HEK293 (cell line): Measurements from ENCODE around the gene CUL9.

Source experiments
- EGR2 ChIP-seq: fragments of 450-650 bp; formaldehyde crosslinking; IDR thresholded peaks from 2 replicates; pipeline ENCODE4 v1.5.1; 2016; ENCODE audit warnings: low read depth, missing biosample characterization, missing genetic modification characterization
- KLF17 ChIP-seq: fragments of 450-650 bp; formaldehyde crosslinking; IDR thresholded peaks from 2 replicates; pipeline ENCODE4 v1.5.1; 2016; ENCODE audit warnings: missing biosample characterization, missing genetic modification characterization
- MZF1 ChIP-seq: fragments of 450-650 bp; formaldehyde crosslinking; IDR thresholded peaks from 2 replicates; pipeline ENCODE4 v1.5.1; 2017; ENCODE audit warnings: missing biosample characterization, missing genetic modification characterization, borderline replicate concordance
- PATZ1 ChIP-seq: fragments of 450-650 bp; formaldehyde crosslinking; IDR thresholded peaks from 2 replicates; pipeline ENCODE4 v1.5.1; 2016; ENCODE audit warnings: missing biosample characterization, missing genetic modification characterization
- PRDM6 ChIP-seq: fragments of 450-650 bp; formaldehyde crosslinking; IDR thresholded peaks from 2 replicates; pipeline ENCODE4 v1.5.1; 2017; ENCODE audit warnings: missing biosample characterization, missing genetic modification characterization
- REPIN1 ChIP-seq: fragments of 450-650 bp; formaldehyde crosslinking; IDR thresholded peaks from 2 replicates; pipeline ENCODE4 v1.5.1; 2017; ENCODE audit warnings: missing biosample characterization, missing genetic modification characterization, low read depth
- SALL2 ChIP-seq: fragments of 450-650 bp; formaldehyde crosslinking; IDR thresholded peaks from 2 replicates; pipeline ENCODE4 v1.5.0; 2017; ENCODE audit warnings: missing biosample characterization, mild to moderate bottlenecking, missing genetic modification characterization, borderline replicate concordance
- WT1 ChIP-seq: fragments of 450-650 bp; formaldehyde crosslinking; IDR thresholded peaks from 2 replicates; pipeline ENCODE4 v1.5.1; 2016; ENCODE audit warnings: missing biosample characterization, missing genetic modification characterization
- ZBTB44 ChIP-seq: fragments of 450-650 bp; IDR thresholded peaks from 2 replicates; pipeline ENCODE4 v1.5.1; 2018; ENCODE audit warnings: missing biosample characterization, mild to moderate bottlenecking, missing genetic modification characterization
- ZBTB6 ChIP-seq: fragments of 450-650 bp; formaldehyde crosslinking; IDR thresholded peaks from 2 replicates; pipeline ENCODE4 v1.5.1; 2017; ENCODE audit warnings: missing biosample characterization, missing genetic modification characterization
- ZFHX2 ChIP-seq: fragments of 450-650 bp; formaldehyde crosslinking; conservative IDR thresholded peaks from 2 replicates; pipeline ENCODE4 v1.5.1; 2016; ENCODE audit warnings: missing biosample characterization, missing genetic modification characterization
- ZFP69B ChIP-seq: fragments of 450-650 bp; formaldehyde crosslinking; IDR thresholded peaks from 2 replicates; pipeline ENCODE4 v1.5.1; 2016; ENCODE audit warnings: missing biosample characterization, missing genetic modification characterization
- ZNF10 ChIP-seq: fragments of 450-650 bp; formaldehyde crosslinking; IDR thresholded peaks from 2 replicates; pipeline ENCODE4 v1.5.1; 2017; ENCODE audit warnings: missing biosample characterization, missing genetic modification characterization
- ZNF146 ChIP-seq: fragments of 450-650 bp; formaldehyde crosslinking; IDR thresholded peaks from 2 replicates; pipeline ENCODE4 v1.5.1; 2016; ENCODE audit warnings: missing biosample characterization, missing genetic modification characterization
- ZNF148 ChIP-seq: fragments of 450-650 bp; formaldehyde crosslinking; IDR thresholded peaks from 2 replicates; pipeline ENCODE4 v1.5.0; 2017; ENCODE audit warnings: missing biosample characterization, missing genetic modification characterization, borderline replicate concordance
- ZNF157 ChIP-seq: fragments of 450-650 bp; formaldehyde crosslinking; IDR thresholded peaks from 2 replicates; pipeline ENCODE4 v1.5.1; 2016; ENCODE audit warnings: missing biosample characterization, missing genetic modification characterization
- ZNF341 ChIP-seq: fragments of 450-650 bp; formaldehyde crosslinking; IDR thresholded peaks from 2 replicates; pipeline ENCODE4; 2016; ENCODE audit warnings: low read depth, missing biosample characterization, missing genetic modification characterization
- ZNF398 ChIP-seq: fragments of 450-650 bp; formaldehyde crosslinking; IDR thresholded peaks from 2 replicates; pipeline ENCODE4 v1.5.1; 2017; ENCODE audit warnings: missing biosample characterization, missing genetic modification characterization
- ZNF449 ChIP-seq: fragments of 450-650 bp; formaldehyde crosslinking; IDR thresholded peaks from 2 replicates; pipeline ENCODE4 v1.5.1; 2017; ENCODE audit warnings: missing biosample characterization, mild to moderate bottlenecking, missing genetic modification characterization, moderate library complexity
- ZNF48 ChIP-seq: fragments of 450-650 bp; formaldehyde crosslinking; IDR thresholded peaks from 2 replicates; pipeline ENCODE4 v1.5.1; 2016; ENCODE audit warnings: missing biosample characterization, missing genetic modification characterization
- ZNF530 ChIP-seq: fragments of 450-650 bp; formaldehyde crosslinking; IDR thresholded peaks from 2 replicates; pipeline ENCODE4 v1.5.1; 2016; ENCODE audit warnings: low read depth, missing biosample characterization, missing genetic modification characterization
- ZNF549 ChIP-seq: fragments of 450-650 bp; IDR thresholded peaks from 2 replicates; pipeline ENCODE4 v1.5.1; 2018; ENCODE audit warnings: missing biosample characterization, missing genetic modification characterization, mild to moderate bottlenecking, inconsistent platforms, moderate library complexity
- ZNF585B ChIP-seq: fragments of 450-650 bp; formaldehyde crosslinking; IDR thresholded peaks from 2 replicates; pipeline ENCODE4 v1.5.1; 2016; ENCODE audit warnings: missing biosample characterization, missing genetic modification characterization

Gene CUL9

GRCh38 chr6:43174263-43175112 is 7.5 kb upstream of the CUL9 start (continued):
- TF ChIP-seq PATZ1 (tag by site-specific recombination): peak; percentile 96
- peak; percentile 76 for TF ChIP-seq KLF17
- peak; percentile 74 for TF ChIP-seq EGR2
- no peak for TF ChIP-seq ZNF146
- no peak for TF ChIP-seq ZNF148 (tag by site-specific recombination)
- no peak for TF ChIP-seq ZBTB6
- no peak for TF ChIP-seq ZNF549 (tag by site-specific recombination)
- no peak for TF ChIP-seq ZBTB44 (tag by site-specific recombination)
- TF ChIP-seq WT1 (tag by site-specific recombination): peak; percentile 68; the same call in 1 of the 2 replicates
- TF ChIP-seq ZNF585B (tag by site-specific recombination): no peak
- TF ChIP-seq ZNF449: peak; percentile 62; the same call in 1 of the 2 replicates
- no peak for TF ChIP-seq ZFP69B (tag by site-specific recombination)
- TF ChIP-seq ZNF530 (tag by site-specific recombination): no peak
- TF ChIP-seq ZNF341 (tag by site-specific recombination): peak; percentile 92
- TF ChIP-seq PRDM6 (tag by site-specific recombination): no peak
- TF ChIP-seq ZNF157 (tag by site-specific recombination): no peak
- no peak for TF ChIP-seq ZNF10 (tag by site-specific recombination)
- TF ChIP-seq ZNF398 (tag by site-specific recombination): no peak
- no peak for TF ChIP-seq MZF1 (tag by site-specific recombination)
- TF ChIP-seq SALL2: no peak
- TF ChIP-seq ZFHX2: peak; percentile 64
- no peak for TF ChIP-seq ZNF48 (tag by site-specific recombination)
- no peak for TF ChIP-seq REPIN1
